ENCODE results near the gene CEP152.

GRCh38 chr15:48851956-48852355 lies 41.1 kb upstream of the CEP152 start:
- TF ChIP-seq EZH2 (IDR thresholded peaks at IDR 0.05; ENCODE audit: borderline replicate concordance, insufficient read depth, low read depth, low read length, poor library complexity, severe bottlenecking): no peak
- no peak for TF ChIP-seq CTCF (IDR thresholded peaks at IDR 0.05)

Data from B cell (primary cell).